Measurements from ENCODE around the gene KLK7. TPM values are rescaled to one million over a fixed set of nuclear protein-coding genes. Genes with fewer than 3 reads are reported as not detected.

The KLK7 gene
- polyA plus RNA-seq, 1 of the 3 experiments (the other 2 are of a cell fraction), result not detected

- ChIA-PET POLR2A (no interaction called here), CTCF (interaction anchor here (1.1 to 1.6 kb wide), 2 partner anchors 10 to 67 kb away, joined by 4 to 6 read pairs; no protein-coding TSS in a partner anchor)
- H3K4me1 ChIP-seq (ENCODE audit: control insufficient read depth in 1 of 2, insufficient read depth in 2 of 2, low read depth in 1 of 2, low read length in 1 of 2), result no peaks in the 10 kb centered on the region
Observed at GRCh38 chr19:51027873-51028272, 44.2 kb upstream of the KLK7 start.

GRCh38 chr19:51027126-51027806 lies 43.5 kb upstream of the KLK7 start:
- TF ChIP-seq TCF12 (IDR thresholded peaks at IDR 0.05) (no peak), YY1 (IDR thresholded peaks at IDR 0.05; ENCODE audit: low read depth) (no peak), RFX5 (IDR thresholded peaks at IDR 0.05; ENCODE audit: low read length) (no peak), TAF1 (IDR thresholded peaks at IDR 0.05; ENCODE audit: borderline replicate concordance, low read depth, low read length) (no peak), USF1 (IDR thresholded peaks at IDR 0.05; ENCODE audit: borderline replicate concordance, low read depth) (no peak), MAX (IDR thresholded peaks at IDR 0.05; ENCODE audit: low read depth) (no peak), POLR2AphosphoS5 (IDR thresholded peaks at IDR 0.05; ENCODE audit: low read depth, low read length) (no peak), EZH2phosphoT487 (IDR thresholded peaks at IDR 0.05; ENCODE audit: borderline replicate concordance, low read depth) (no peak), SMC3 (IDR thresholded peaks at IDR 0.05; ENCODE audit: low read depth, low read length) (no peak), RAD21 (IDR thresholded peaks at IDR 0.05; ENCODE audit: low read length) (no peak), ZBTB33 (IDR thresholded peaks at IDR 0.05; ENCODE audit: borderline replicate concordance, low read depth) (no peak), EP300 (IDR thresholded peaks at IDR 0.05; ENCODE audit: borderline replicate concordance in 1 of 2, low read depth in 1 of 2, low read length in 1 of 2) (no peak), JUND (IDR thresholded peaks at IDR 0.05) (no peak), PBX3 (IDR thresholded peaks at IDR 0.05) (no peak), ELF1 (IDR thresholded peaks at IDR 0.05) (no peak), GABPA (IDR thresholded peaks at IDR 0.05; ENCODE audit: low read depth) (no peak), NRF1 (IDR thresholded peaks at IDR 0.05; ENCODE audit: low read depth, low read length) (no peak), FOXM1 (IDR thresholded peaks at IDR 0.05; ENCODE audit: low read depth) (no peak), RCOR1 (IDR thresholded peaks at IDR 0.05; ENCODE audit: low read length) (no peak)
- POLR2A ChIA-PET, result no interaction called here
- WGBS (ENCODE audit: low lambda C conversion rate), result 22% methylated on average over 9 of the region's 14 CpGs
- Histone ChIP-seq H3K27me3 (ENCODE audit: insufficient read depth) (peaks cover 71% of the 10 kb centered on the region), H3K27ac (ENCODE audit: low read depth in 2 of 2, low read length in 1 of 2) (no peak overlapping the region), H3K4me3 (ENCODE audit: low read depth in 2 of 2, low read length in 1 of 2) (no peak overlapping the region), H2AFZ (ENCODE audit: low read depth) (no peak overlapping the region), H3K9me2 (no peaks in the 10 kb centered on the region), H3F3A (replicated peaks; ENCODE audit: insufficient read depth) (no peaks in the 10 kb centered on the region), H3K9me3 (no peaks in the 10 kb centered on the region), H3K36me3 (replicated peaks in 1 of 2; ENCODE audit: control insufficient read depth in 1 of 2, insufficient read depth in 2 of 2, low read length in 1 of 2) (no peaks in the 10 kb centered on the region), H4K20me1 (ENCODE audit: insufficient read depth) (no peaks in the 10 kb centered on the region), H3K4me1 (ENCODE audit: control insufficient read depth in 1 of 2, insufficient read depth in 2 of 2, low read depth in 1 of 2, low read length in 1 of 2) (no peaks in the 10 kb centered on the region), H3K9ac (no peak overlapping the region), H3K4me2 (no peak overlapping the region), H3K79me2 (ENCODE audit: insufficient read depth) (no peaks in the 10 kb centered on the region)
- CTCF ChIA-PET, result interaction anchor here (1.6 kb wide), 1 partner anchor 10 kb away, joined by 6 read pairs; no protein-coding TSS in a partner anchor
- DNase-seq, result peak; percentile 28

More at GRCh38 chr19:51027873-51028272, 44.2 kb upstream of the KLK7 start:
- Histone ChIP-seq H3F3A (replicated peaks; ENCODE audit: insufficient read depth) (no peaks in the 10 kb centered on the region), H3K9ac (no peak overlapping the region), H3K9me3 (no peaks in the 10 kb centered on the region), H3K79me2 (ENCODE audit: insufficient read depth) (no peaks in the 10 kb centered on the region), H3K4me2 (no peak overlapping the region), H3K4me3 (ENCODE audit: low read depth in 2 of 2, low read length in 1 of 2) (no peak overlapping the region), H2AFZ (ENCODE audit: low read depth) (no peak overlapping the region), H3K27me3 (ENCODE audit: insufficient read depth) (peaks cover 65% of the 10 kb centered on the region), H3K36me3 (replicated peaks in 1 of 2; ENCODE audit: control insufficient read depth in 1 of 2, insufficient read depth in 2 of 2, low read length in 1 of 2) (no peaks in the 10 kb centered on the region), H4K20me1 (ENCODE audit: insufficient read depth) (no peaks in the 10 kb centered on the region), H3K9me2 (no peaks in the 10 kb centered on the region), H3K27ac (ENCODE audit: low read depth in 2 of 2, low read length in 1 of 2) (no peak overlapping the region)
- DNase-seq, result no peak
- no peak for TF ChIP-seq GABPA (IDR thresholded peaks at IDR 0.05; ENCODE audit: low read depth)
- WGBS (ENCODE audit: low lambda C conversion rate), result 6% methylated on average over 5 of the region's 5 CpGs

Data from SK-N-SH (cell line).